ENCODE results near the gene HECTD1. TPM values are rescaled to one million over a fixed set of nuclear protein-coding genes. Genes with fewer than 3 reads are reported as not detected.
A peak's percentile ranks its signal among the peaks of the same experiment; 100 is the strongest.

Gene HECTD1
- total and polyA plus RNA-seq, 9 of the 15 experiments (the other 6 are each of a cell fraction or from before 2014, with no cell fraction given), result 27.9 to 111 (median 78.1) TPM

DNA sequence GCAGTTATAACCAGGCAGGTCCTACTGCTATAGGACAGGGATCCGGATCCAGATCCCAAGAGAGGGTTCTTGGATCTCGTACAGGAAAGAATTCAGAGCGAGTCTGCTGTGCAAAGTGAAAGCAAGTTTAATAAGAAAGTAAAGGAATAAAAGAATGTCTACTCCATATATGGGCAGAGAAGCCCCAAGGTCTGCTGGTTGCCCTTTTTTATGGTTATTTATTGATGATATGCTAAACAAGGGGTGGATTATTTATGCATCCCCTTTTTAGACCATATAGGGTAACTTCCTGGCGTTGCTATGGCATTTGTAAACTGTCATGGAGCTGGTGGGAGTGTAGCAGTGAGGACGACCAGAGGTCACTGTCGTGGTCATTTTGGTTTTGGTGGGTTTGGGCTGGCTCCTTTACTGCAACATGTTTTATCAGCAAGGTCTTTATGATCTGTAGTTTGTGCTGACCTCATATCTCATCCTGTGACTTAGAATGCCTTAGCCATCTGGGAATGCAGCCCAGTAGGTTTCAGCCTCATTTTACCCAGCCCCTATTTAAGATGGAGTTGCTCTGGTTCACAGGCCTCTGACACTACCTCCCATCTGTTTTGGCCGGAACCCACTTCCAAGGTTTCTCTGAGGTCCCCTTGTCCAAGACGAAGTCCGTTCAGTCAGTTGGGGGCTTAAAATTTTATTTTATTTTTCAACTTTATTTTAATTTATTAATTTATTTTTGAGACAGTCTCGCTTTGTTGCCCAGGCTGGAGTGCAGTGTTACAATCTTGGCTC, 34.8 kb upstream of the HECTD1 start (continued):
- TF ChIP-seq, protein P1, sequence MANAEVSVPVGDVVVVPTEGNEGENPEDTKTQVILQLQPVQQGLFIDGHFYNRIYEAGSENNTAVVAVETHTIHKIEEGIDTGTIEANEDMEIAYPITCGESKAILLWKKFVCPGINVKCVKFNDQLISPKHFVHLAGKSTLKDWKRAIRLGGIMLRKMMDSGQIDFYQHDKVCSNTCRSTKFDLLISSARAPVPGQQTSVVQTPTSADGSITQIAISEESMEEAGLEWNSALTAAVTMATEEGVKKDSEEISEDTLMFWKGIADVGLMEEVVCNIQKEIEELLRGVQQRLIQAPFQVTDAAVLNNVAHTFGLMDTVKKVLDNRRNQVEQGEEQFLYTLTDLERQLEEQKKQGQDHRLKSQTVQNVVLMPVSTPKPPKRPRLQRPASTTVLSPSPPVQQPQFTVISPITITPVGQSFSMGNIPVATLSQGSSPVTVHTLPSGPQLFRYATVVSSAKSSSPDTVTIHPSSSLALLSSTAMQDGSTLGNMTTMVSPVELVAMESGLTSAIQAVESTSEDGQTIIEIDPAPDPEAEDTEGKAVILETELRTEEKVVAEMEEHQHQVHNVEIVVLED (CRISPR knock-in tag; IDR thresholded peaks at IDR 0.05), result peak; percentile 64
- TF ChIP-seq NR4A1 (CRISPR knock-in tag; IDR thresholded peaks at IDR 0.05) (peak; percentile 97), NR4A1 (tag; IDR thresholded peaks at IDR 0.05) (peak; percentile 97), ZNF644 (tag; IDR thresholded peaks at IDR 0.05; ENCODE audit: low read depth) (peak; percentile 98), PYGO2 (tag; IDR thresholded peaks at IDR 0.05) (peak; percentile 93), TEAD2 (tag; IDR thresholded peaks at IDR 0.05) (peak; percentile 92), ZNF174 (CRISPR knock-in tag; IDR thresholded peaks at IDR 0.05) (peak; percentile 84; the same call in 1 of the 2 replicates), BACH1 (tag; IDR thresholded peaks at IDR 0.05) (peak; percentile 97), RFX1 (IDR thresholded peaks at IDR 0.05) (peak; percentile 82), HOXB6 (CRISPR knock-in tag; IDR thresholded peaks at IDR 0.05; ENCODE audit: borderline replicate concordance) (peak; percentile 78; the same call in 1 of the 2 replicates), ZNF133 (CRISPR knock-in tag; IDR thresholded peaks at IDR 0.05) (peak; percentile 94; the same call in 1 of the 2 replicates), ZBTB1 (CRISPR knock-in tag; IDR thresholded peaks at IDR 0.05; ENCODE audit: borderline replicate concordance, low read depth) (peak; percentile 97), YY1 (IDR thresholded peaks at IDR 0.05; ENCODE audit: borderline replicate concordance in 1 of 3, control insufficient read depth in 1 of 3, extremely low read depth in 1 of 3, insufficient read depth in 3 of 3, insufficient read length in 1 of 3, insufficient replicate concordance in 2 of 3, low read depth in 1 of 3, low read length in 2 of 3) (peak in 1 of 3 experiments; percentile 26), HEY1 (CRISPR knock-in tag; IDR thresholded peaks at IDR 0.05; ENCODE audit: borderline replicate concordance) (peak; percentile 88), RFX7 (CRISPR knock-in tag; IDR thresholded peaks at IDR 0.05) (peak; percentile 88; the same call in 1 of the 2 replicates), ZKSCAN3 (CRISPR knock-in tag; IDR thresholded peaks at IDR 0.05) (0 out of 2 replicates have a peak, but pooled peaks have one; percentile 30)
- TF ChIP-seq, protein P2, sequence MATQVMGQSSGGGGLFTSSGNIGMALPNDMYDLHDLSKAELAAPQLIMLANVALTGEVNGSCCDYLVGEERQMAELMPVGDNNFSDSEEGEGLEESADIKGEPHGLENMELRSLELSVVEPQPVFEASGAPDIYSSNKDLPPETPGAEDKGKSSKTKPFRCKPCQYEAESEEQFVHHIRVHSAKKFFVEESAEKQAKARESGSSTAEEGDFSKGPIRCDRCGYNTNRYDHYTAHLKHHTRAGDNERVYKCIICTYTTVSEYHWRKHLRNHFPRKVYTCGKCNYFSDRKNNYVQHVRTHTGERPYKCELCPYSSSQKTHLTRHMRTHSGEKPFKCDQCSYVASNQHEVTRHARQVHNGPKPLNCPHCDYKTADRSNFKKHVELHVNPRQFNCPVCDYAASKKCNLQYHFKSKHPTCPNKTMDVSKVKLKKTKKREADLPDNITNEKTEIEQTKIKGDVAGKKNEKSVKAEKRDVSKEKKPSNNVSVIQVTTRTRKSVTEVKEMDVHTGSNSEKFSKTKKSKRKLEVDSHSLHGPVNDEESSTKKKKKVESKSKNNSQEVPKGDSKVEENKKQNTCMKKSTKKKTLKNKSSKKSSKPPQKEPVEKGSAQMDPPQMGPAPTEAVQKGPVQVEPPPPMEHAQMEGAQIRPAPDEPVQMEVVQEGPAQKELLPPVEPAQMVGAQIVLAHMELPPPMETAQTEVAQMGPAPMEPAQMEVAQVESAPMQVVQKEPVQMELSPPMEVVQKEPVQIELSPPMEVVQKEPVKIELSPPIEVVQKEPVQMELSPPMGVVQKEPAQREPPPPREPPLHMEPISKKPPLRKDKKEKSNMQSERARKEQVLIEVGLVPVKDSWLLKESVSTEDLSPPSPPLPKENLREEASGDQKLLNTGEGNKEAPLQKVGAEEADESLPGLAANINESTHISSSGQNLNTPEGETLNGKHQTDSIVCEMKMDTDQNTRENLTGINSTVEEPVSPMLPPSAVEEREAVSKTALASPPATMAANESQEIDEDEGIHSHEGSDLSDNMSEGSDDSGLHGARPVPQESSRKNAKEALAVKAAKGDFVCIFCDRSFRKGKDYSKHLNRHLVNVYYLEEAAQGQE (IDR thresholded peaks at IDR 0.05; ENCODE audit: borderline replicate concordance), result peak; percentile 35; the same call in 1 of the 2 replicates
- TF ChIP-seq, protein P2 (CRISPR knock-in tag; IDR thresholded peaks at IDR 0.05; ENCODE audit: low read depth), result 0 out of 2 replicates have a peak, but pooled peaks have one; percentile 38

Measured in K562 (cell line).